PC-3 (cell line): Measurements from ENCODE around the gene CYP27C1.

Source experiments
- CTCF ChIP-seq: fragments of 300-600 bp; sonication (generic); conservative IDR thresholded peaks from 2 replicates; pipeline ENCODE4 v1.5.1; 2017; ENCODE audit warnings: antibody characterized with exemption, low read depth, mild to moderate bottlenecking, low read length
- EZH2 ChIP-seq: fragments of 300-600 bp; sonication (generic); IDR thresholded peaks from one replicate; pipeline ENCODE4 v1.6.1; 2017; ENCODE audit warnings: antibody characterized with exemption, mild to moderate bottlenecking, low read length; ENCODE audit not compliant: unreplicated experiment
- EZH2phosphoT487 ChIP-seq: fragments of 300-600 bp; sonication (generic); IDR thresholded peaks from 2 replicates; pipeline ENCODE4 v1.6.1; 2018; ENCODE audit warnings: mild to moderate bottlenecking, antibody characterized with exemption, low read length, borderline replicate concordance

GRCh38 chr2:127155028-127155581 is 65.0 kb downstream of the CYP27C1 start:
- TF ChIP-seq CTCF: no peak
- no peak for TF ChIP-seq EZH2
- TF ChIP-seq EZH2phosphoT487: no peak
